ENCODE measurements around the gene PLIN3.

DNA sequence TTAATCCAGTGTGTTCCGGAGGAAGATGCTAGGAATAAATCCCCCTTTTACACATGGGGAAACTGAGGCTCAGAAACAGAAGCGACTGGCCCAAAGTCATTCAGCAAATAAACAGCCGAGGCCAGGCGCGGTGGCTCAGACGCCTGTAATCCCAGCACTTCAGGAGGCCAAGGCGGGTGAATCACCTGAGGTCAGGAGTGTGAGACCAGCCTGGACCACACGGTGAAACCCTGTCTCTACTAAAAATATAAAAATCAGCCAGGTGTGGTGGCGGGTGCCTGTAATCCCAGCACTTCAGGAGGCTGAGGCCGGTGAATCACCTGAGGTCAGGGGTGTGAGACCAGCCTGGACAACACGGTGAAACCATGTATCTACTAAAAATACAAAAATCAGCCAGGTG is 11.6 kb upstream of the PLIN3 start:
- TF ChIP-seq, protein P1, sequence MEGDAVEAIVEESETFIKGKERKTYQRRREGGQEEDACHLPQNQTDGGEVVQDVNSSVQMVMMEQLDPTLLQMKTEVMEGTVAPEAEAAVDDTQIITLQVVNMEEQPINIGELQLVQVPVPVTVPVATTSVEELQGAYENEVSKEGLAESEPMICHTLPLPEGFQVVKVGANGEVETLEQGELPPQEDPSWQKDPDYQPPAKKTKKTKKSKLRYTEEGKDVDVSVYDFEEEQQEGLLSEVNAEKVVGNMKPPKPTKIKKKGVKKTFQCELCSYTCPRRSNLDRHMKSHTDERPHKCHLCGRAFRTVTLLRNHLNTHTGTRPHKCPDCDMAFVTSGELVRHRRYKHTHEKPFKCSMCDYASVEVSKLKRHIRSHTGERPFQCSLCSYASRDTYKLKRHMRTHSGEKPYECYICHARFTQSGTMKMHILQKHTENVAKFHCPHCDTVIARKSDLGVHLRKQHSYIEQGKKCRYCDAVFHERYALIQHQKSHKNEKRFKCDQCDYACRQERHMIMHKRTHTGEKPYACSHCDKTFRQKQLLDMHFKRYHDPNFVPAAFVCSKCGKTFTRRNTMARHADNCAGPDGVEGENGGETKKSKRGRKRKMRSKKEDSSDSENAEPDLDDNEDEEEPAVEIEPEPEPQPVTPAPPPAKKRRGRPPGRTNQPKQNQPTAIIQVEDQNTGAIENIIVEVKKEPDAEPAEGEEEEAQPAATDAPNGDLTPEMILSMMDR (IDR thresholded peaks at IDR 0.05; ENCODE audit: insufficient read depth, low read depth, low read length), result no peak
- TF ChIP-seq EZH2 (IDR thresholded peaks at IDR 0.05; ENCODE audit: insufficient read depth, low read length), result no peak

Measured in astrocyte (in vitro differentiated cells and primary cell).